HG03280 (cell line): ENCODE data around the gene PAPPA.

ENCODE experiments used
- ATAC-seq: cut with Tn5 transposase; IDR thresholded peaks from one replicate; pipeline ENCODE4 v1.9.1; 2021; ENCODE audit warnings: mild to moderate bottlenecking, moderate library complexity; ENCODE audit not compliant: unreplicated experiment

The PAPPA gene

DNA sequence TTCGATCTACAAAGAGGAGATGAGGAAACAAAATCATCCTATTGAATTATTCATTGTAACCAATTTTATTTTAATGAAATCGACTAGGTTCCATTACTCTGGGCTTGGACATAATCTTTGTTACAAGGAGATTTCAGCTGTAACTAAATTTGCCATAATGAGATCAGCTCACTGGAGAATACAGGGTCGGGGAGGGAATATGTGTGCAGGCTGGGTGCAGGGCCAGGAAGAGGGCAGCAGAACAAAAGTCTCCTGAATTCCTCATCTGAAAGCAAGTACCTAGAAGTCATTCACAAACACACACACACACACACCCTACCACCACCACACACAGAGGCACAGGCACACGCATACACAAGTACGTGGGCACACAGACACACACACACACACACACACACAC lies 151.2 kb downstream of the PAPPA start:
- ATAC-seq: no peak

DNA sequence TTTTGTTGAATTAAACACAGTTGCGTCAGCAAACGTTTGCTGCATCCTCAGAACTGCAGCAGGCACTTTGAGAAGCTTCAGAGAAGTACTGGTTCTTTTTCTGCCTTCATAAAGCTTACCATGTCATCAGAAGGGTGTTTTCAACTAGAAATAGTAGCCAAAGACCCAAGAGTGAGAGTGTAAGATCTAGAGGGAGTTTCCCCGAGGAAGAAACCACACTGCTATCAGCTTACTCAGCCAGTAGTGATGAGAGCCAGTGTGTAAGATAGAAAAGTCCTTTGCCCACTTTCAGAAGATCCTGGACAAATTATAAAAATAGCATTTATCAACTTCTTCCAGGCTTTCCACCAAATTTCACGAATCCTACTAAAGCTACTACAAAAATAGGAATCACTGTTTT lies 154.5 kb downstream of the PAPPA start:
- ATAC-seq: no peak

DNA sequence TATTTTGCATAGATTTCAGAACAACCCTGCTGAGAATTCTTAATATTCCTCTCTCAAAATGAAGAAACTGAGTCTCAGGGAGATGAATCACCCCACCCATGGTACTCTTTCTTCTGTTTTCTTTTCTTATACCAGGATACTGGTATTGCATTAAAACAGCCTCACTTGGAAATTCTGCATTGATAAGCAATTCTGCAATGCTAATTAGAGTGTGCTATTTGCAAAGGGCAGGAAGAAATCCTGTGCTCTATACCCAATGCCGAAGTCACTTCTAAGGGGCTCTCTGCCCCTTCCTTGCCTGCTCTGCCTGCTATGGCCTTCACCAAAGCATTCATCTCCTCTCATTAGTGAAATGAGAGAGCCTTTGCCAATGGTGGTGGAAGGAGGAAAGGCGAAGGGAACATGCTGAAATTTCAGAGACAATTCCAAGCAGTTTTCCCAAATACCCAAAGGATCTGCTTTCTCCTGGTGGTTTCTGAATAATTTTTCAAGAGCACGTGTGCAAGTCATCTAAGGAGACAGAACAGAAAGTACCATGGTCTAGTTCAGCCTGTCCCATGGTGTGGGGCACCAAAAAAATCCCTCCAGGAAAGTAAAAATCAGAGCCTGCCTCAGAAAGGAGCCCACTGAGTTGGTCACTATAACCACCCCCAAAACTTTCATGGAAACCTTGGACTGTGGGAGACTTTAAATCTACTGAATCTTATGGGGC lies 156.5 kb downstream of the PAPPA start:
- ATAC-seq: no peak

DNA sequence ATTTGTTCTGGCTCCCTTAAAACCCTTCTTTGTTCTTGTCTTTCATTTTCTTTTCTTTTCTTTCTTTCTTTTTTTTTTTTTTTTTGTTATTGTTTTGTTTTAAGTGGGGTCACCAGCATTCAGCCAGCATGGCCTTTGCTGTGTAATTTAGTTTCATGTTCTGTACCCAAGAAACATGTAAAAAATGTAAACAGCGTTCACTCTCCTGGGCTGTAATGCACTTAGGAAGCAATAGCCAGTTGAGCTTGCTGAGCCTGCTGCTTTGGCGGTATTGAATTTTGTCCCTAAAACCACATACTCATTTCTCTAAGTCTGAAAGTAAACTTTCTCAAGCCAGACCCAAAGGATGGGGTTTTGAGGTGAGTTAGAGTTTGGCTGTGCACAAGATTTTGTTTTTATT lies 158.6 kb downstream of the PAPPA start:
- ATAC-seq: no peak

DNA sequence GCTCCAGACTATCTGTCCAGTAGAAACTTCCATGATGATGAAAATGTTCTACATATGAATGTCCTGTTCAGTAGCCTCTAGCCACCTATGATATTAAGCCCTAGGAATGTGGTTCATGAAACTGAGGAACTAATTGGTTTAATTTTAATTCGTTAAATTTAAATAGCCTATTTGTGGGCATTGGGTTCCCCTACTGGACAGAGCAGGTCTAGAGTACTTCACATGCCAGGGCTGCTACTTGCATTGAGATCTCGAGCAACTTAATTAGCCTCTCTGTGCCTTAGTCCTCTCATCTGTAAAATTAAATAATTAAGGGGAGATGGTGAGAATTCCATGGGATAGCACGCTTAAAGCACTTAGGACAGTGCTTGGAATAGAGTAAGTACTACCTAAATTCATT lies 160.0 kb downstream of the PAPPA start:
- ATAC-seq: no peak

DNA sequence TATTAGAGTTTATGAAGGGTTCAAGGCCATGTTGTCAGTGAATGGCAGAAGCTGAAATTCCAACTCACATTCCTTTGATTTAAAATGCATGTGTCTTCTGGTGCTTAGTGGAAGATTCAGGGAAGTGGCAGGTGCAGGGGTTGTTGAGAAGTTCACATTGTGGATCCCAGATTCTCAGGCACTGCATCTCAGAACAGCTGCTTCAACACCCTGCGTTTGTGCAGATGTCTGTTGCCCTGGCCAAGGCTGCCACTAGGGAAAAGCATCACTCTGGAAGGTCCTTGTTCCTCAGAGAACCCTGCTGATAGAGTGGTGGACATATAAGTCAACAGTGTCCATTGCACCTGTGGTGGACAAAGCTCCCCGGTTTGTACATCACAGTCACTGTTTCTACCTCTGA lies 162.7 kb downstream of the PAPPA start:
- no peak for ATAC-seq

DNA sequence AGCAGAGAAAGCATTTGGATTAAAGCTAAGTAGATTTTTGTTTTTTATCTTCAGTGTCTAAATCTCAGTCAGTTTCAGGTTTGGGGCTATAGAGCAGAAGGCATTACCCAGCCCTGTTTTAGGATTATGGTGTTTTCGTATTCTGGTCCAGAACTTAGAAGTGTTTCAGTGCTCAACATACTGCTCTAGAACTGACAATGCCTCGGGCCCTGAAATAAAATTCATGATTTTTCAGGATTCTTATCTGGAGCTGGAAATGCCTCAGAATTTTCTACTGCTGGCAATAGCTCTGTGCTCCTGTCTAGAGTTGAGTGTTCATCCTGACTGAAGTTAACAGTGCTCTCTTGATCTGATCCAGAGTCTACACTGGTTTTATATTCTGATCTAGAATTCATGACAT lies 163.9 kb downstream of the PAPPA start:
- ATAC-seq: no peak

DNA sequence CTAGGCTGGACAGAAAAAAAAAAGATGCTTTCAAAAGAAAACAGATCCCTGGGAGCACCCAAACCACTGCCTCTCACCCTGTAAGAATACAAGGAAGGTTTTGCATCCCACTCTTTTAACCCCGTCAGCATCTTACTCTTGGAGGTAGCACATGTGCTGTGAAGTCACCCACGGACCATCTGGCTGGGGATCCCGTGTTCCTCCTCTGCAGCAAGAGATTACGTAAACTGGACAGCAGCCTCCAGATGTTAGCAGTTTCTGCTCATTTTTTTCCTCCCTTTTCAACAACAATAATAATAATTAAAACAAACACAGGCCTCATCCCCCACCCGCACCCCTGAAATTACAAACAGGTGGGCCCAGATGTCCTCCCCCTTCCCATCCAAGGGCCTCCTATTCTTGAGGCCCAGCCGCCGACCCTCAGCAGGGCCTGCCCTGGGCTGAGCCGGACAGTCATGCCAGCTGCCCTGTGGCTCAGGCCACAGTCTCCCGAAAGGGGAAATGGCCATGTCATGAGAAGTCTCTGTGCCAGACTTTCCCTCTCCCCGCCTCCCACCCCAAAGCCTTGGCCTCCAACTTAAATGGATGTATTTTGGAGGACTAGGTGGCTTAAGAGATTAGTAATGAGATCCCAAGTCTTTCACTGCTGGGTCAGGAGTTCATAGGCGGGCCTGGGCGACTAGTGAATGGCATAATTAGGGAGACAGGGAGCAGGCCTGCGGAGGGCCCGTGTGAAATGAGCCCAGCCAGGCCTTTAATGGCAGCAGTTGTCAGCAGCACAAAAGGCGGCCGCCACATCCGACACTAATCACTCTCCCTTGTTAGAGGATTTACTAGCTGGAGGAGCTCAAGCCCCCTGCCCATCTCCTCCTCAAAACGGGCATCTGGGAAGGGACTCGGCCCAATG lies 165.1 kb downstream of the PAPPA start:
- no peak for ATAC-seq

DNA sequence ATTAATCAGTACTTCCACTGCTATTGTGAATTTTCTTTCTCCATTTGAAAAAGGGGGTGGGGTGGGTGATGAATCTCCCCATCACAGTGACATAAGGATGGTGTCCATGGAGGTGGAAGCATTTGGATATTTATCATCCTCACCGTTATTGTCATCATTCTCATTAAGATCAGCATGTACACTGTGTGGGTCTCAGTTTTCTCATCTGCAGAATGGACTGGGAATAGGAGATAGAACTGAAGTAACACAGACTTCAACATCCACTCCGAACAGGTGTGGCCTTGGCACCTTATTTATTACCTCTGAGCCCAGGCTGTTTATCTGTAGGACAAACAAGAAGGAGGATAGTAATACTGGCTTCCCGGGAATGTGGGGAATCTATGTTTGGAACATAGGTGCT lies 165.9 kb downstream of the PAPPA start:
- ATAC-seq: no peak

DNA sequence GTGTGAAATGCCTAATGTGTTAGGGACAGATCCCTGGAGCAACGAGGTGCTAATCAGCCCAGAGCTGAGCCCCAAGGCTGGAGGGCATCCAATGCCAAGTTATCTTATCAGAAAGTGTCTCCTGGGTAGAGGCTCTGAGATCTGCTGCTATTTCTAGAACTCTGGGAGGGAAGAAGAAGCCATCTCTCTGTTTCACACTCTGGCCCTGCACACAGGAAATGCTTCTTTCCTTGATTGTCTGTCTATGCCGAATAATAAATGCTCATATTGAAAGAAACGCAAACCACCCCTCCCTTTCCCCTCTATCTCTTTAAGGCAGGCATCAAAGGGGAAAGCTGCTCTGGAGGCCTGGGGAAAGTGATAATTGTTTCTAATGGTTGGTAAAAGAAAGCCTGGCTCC lies 166.7 kb downstream of the PAPPA start:
- ATAC-seq: no peak

DNA sequence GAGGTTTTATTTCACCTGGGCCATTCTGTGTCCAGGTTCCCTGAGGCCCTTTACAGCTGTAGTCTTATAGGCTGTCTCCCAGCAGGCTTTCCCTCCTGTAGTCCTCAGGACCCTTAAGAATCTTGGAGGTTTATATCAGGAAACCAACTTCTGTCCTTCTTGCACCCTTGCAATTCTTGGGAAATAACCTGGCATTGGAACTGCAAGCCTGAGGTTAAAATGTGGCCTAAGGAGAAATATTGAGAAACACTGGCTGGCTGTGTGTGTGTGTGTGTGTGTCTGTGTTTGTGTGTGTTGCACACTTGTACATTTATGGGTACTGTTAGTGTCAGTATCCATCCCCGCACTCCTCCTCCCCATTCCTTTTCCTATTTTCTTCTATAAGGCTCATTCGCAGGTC lies 168.9 kb downstream of the PAPPA start:
- no peak for ATAC-seq

DNA sequence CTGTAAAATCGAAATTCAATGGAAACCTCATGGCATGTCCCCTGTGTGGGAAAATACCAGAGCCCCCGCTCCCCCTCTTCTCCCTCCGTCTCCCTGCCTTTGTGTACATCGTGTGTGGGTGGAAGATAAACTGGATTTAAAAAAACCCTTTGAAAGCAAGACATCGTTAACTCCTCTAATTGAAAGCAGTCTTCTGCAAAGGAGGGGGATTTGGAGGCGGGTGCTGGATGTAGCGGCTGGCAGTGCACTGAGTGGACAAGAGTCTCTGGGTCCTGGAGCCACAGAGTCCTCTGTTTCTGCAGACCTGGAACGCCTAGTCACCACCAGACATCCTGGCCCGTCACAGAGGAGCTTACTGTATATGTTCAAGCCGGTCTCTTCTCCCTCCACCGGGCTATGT lies 169.4 kb downstream of the PAPPA start:
- no peak for ATAC-seq

DNA sequence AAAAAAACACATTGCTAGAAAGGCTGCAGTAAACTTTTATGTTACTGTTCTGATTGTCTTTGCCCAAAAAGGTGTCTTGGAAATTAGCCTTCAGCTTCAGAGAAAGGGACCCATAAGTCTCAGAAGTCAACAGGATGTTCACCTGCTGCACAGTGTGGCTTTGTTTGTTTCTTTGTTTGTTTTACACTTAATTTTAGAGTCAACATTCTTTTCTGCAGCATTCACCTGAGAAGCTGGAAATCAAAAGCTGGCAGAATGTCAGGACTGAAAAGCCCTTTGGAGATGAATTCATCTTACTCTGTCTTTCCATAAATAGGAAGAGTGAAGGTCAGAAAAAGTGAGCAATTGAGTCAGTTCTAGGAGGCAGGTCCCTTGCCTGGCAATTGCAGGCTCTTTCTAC lies 170.0 kb downstream of the PAPPA start:
- ATAC-seq: no peak

DNA sequence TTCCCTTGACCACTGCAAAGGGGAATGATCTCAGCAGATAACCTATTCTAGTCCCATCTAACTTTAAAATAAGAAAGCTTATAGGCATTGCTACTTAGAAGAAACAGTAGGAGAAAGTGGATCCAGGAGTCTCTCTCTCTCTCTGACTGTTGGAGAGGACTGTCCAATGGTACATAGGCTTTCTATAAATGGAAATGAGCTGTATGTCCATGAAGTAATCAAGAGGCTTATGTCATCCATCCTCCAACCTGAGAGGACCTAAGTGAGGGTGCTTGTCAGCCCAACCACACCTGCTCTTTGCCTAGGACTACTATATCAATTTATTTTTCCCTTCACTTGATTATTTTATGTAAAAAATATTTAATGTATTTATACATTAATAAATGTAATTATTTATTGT lies 172.3 kb downstream of the PAPPA start:
- no peak for ATAC-seq

DNA sequence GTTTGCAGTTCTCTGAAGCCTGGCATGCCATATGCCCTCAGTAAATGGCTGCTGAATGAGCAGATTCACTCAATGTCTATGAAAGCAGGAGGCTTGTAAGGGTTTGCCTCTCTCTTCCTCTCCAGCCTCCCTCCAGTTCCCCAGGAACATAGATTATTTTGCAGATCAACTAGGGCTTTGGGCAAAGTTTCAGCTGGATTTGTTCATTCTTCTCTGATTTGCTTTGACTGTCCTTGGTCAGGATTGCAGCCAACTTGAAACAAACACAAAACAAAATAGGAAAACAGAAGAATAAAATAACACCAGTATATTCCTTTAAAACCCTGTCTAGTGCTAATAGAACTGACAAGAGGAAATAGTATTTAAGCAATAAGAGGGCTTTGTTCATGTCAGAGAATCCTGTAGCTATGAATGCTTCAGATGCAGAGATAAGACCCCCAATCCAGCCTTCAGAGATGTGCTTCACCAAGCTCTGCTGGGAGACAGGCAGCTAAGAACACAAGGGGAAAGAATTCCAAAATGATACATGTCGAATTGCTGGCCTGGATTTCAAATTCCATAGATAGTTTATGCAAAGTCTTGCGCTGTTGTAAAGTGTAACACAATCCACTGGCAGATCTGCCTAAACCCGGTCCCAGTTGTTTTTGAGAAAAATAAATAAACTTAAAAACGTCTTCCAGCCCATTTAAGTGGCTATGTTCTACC lies 174.3 kb downstream of the PAPPA start:
- ATAC-seq: no peak

DNA sequence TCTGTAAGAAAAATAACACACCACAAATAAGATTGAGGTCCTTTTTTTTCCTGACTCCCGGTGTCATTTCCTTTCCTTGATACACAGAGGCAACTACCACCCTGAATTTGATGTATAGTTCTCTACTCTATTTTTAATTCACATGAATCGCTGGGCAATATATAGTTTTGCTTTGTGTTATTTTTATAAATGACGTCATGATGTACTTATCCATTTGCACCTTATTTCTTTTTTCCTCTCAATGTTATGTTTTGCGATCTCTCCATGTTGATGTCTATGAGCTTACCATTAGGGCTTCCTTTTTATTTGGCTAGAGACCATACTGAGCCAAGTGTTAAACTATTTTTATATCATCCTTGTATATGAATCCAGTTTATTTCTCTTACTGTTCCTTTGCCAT lies 175.9 kb downstream of the PAPPA start:
- ATAC-seq: no peak

DNA sequence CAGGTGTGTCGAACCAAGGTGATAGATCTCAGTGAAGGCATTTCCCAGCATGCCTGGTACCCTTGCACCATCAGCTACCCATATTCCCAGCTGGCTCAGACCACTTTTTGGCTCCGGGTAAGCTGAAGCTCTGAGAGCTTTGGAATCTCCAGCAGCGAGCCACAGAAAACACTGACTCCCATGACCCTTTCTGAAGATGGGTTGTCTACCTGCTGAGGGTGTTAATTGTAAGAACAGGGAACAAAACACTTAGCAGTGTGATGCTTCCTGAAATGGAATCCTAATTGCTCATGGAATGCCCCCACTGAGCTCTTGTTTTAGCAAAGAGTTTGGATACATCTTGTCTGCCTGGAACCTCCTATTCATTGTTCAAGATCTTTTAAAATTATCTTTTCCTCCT lies 177.7 kb downstream of the PAPPA start:
- no peak for ATAC-seq

DNA sequence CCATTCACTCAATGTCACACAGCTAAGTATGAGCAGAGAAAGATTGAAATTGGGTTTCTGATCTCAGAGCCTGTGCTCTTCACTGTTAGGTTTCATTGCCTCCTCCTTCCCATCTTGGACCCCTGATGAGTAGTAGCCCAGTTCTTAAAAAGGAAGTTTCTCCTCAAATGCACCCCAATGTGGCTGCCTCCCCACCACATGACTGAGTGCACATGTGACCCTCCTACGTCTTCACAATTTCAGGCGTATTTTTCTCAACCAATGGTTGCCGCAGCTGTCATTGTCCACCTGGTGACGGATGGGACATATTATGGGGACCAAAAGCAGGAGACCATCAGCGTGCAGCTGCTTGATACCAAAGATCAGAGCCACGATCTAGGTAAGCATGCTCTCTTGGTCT lies 178.5 kb downstream of the PAPPA start:
- ATAC-seq: no peak

DNA sequence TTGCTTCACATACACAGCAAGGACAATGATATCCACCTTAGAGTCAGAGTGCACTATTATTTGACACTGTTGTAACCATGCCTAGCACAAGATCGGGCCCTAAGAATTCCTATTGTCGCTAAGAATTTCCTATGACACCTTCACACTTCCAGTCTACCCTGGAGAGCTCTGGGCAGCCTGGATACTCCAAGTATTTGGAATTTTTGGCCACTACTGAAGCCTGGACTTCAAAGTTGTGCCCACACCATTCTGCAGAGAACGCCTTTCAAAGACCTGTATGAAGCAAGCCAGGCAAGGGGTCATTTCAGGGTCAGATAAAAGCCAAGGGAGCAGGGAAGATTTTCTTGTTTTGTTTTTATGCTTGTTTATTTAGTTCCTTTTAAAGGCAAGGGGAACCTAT lies 179.7 kb downstream of the PAPPA start:
- ATAC-seq: no peak

DNA sequence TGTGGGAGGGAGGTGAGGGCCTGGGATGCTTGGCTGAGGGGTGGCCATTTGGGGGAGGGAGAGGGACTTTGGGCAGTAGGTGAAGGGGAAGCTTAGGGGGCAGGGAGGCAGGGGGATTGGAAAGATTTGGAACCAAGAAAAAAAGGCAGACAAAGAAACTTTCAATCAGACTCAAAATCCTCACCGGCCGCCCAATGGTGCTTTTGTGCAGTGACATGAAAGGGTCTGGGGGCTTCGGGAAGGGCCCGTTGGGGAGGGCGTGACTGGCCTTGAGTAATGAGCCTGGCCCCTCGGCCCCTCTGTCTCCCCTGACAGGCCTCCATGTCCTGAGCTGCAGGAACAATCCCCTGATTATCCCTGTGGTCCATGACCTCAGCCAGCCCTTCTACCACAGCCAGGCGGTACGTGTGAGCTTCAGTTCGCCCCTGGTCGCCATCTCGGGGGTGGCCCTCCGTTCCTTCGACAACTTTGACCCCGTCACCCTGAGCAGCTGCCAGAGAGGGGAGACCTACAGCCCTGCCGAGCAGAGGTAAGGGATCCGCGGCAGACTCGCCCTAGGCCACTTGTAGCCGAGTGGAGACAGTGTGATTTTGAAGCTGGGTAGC lies 181.1 kb downstream of the PAPPA start:
- no peak for ATAC-seq

DNA sequence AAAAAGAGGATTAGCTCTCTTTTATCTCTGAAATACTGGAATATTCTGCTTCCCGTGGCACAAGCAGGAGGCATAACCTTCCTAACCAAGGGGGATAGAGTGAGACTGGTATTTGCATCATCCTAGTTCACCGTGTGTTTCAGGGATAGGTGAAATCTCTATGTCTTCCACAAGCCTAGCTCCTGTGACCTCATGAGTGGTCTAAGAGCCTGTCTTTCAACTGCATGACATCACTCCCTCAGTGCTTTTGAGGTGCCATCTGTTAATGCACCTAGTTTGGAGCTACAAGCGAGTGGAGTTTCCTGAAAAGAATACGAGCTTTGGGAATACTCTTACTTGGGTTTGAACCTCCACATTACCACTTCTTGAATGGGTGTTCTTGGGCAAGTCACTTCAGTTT lies 181.8 kb downstream of the PAPPA start:
- ATAC-seq: no peak
